G401.6 (cell line): ENCODE results near the gene NRF1.

Experiments
- FAIRE-seq: peaks from 2 replicates; lab custom pipeline; 2012; peaks lifted over from hg19 to GRCh38; lab: Jason Lieb, UNC

The NRF1 gene

DNA sequence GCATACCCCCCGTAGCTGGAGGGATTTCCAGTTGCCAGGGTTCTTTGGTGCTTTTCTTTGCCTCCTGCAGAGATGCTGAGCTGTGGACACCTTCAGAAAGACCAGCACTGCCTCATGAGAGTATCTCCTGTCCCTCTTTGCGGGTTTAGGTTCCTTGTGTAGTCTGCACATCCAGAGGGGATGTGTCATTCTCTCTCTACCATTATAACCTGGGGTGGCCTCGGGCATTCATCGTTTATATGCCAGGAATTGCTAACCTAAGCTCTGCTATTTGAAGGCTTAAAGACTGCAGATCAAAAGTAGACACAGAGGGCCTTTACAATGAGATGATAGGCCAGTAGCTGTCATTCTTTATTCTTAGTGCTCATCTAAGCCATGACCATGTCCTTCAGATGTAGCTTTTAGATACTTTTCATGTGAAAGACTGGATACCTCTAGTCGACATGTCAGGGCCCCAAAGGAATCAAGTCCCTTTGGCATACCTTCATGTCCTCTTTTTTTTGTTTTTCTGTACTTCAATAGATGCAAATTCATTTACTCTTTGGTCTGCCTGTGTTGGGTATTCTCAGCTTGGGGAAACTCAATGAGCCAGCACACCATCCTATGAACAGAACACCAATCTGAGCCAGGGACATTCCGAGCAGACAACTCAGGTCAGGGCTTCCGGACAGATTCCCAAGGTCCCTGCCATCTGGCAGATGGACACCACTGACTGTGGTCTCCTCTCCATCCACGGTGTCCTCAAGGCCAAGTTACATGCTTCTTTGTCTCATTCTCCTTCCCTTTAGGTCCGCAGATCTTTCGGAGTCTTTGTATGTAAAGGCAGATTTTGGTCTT lies 129.3 kb downstream of the NRF1 start:
- no peak for FAIRE-seq

DNA sequence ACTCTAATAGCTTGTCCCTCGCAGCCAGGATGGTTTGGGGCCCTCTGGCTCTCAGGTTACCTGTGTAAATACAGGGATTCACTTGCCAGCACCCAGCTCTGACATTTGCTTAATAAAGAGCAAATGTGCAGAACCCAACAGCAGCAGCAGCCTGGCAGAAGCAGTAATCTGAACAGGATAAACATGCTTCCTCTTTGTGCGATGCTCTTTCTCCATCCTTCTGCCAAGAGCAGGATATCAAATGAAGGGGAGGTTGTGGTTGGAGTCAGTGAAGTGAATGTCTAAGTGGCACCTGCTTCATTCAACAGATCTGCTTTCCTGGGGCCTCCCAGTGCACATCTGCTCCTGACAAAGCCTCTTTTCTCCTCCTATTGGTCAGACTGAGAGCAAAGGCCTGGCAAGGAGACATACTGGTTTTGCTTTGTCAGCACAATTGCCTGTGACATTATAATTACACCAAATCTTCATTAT lies 130.3 kb downstream of the NRF1 start:
- no peak for FAIRE-seq

DNA sequence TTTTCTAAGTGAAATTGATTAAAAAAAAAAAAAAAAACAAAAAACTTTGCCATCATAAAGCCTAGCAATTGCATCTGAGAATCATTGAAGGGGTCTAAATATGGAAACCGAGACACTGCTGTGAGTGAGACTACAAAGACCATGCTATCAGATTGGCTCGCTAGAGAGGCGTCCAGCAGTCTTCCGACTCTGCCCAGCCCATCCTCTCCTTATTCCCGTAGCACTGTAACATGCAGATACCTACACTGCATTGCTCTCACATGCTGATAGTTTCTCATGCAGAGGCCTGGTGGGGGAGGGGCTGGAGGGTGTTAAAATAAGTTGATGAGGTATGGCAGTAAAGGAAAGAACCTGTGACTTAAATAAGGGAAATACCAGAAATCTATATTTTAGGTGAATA lies 130.7 kb downstream of the NRF1 start:
- FAIRE-seq = no peak

GRCh38 chr7:129746857-129747529 lies 135.5 kb downstream of the NRF1 start:
- FAIRE-seq = no peak

DNA sequence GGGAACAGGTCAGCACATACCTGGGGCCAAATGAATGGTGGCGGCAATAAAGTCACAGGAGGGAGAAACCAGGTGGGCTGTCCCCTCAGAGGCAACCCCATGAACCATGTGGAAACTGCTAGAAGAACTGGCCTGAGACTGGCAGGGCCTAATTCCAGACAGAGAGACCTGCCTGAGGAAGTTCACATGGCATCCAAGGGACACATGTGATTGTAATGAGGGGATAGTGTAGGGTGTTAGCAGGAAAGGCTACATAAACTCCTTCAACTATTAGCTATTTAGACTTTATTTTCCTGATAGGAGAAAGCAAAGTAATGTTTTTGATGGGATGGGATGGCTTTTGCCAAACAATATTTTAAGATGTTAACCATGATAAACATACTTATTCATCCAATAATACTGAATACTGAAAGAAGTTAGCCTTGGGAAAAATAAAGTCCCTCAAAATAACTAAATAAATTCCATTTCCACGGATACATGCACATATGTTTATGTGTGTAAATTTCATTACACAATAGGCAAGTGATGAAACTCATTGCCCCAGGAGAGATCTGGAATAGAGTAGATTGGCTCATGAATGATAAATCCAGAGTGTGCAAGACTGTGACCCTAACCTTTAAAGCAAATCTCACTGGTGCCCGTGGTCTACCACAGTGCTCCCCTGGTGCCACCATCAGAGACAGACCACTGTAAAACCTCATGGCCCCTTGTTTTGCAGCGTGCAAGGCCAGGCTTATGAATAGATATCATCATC lies 137.0 kb downstream of the NRF1 start:
- no peak for FAIRE-seq

DNA sequence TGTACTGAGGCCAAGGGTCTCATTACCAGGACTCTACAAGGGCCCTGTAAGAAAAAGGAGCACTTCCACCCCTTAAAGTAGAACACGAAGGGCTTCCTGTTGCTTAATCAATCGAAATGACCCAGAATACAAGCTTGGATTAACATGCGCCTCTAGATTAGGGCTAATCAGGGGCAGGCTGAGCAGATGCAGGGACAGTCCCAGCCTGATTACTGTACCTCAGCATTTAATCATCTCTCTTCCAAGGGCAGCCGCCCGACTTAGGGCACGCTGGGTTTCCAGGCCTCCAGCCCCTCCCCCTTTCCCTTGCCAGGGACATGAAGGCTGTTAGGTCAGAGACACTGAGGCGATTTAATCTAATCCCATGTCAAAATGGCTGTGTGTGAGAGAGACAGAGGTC lies 138.6 kb downstream of the NRF1 start:
- no peak for FAIRE-seq

DNA sequence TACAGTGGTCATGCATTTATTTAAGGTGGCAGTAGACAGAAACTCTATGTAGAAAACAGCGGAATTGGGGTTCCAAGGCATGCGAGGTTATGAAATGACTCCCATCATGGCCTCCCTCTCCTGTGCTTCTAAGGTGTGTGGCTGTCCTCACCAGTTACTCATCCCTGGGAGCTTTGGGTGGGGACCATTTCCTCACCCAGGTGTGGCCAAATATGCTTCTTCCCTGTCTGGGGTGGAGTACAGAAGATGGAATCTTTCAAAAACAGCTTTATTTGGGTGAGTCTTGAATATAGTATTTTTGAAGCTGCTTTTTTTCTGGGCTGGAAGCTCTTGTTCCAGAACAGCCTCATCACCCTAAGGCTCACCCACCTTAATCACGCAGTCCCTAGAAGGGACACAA lies 139.0 kb downstream of the NRF1 start:
- no peak for FAIRE-seq

GRCh38 chr7:129751916-129752315 lies 140.4 kb downstream of the NRF1 start:
- FAIRE-seq = no peak

DNA sequence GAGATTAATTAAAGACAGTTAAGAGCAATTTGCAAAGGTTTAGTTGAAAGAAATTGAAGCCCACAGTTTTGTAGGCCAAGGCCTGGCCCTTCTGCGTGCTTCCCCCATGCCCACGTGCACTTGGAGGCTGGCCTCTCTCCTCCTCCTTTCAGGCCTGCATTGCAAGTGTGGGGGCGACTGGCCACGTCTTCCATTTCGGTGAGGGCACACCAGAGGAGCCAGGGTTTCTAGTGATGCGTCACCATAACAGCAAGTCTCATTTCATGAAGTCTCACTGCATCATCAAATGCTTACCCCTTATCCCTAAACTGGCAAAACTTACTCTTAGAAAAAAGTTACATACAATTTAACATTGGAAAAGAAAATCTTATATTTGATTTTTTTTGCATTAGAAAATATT lies 141.2 kb downstream of the NRF1 start:
- no peak for FAIRE-seq

GRCh38 chr7:129754406-129754805 lies 142.9 kb downstream of the NRF1 start:
- FAIRE-seq = no peak

DNA sequence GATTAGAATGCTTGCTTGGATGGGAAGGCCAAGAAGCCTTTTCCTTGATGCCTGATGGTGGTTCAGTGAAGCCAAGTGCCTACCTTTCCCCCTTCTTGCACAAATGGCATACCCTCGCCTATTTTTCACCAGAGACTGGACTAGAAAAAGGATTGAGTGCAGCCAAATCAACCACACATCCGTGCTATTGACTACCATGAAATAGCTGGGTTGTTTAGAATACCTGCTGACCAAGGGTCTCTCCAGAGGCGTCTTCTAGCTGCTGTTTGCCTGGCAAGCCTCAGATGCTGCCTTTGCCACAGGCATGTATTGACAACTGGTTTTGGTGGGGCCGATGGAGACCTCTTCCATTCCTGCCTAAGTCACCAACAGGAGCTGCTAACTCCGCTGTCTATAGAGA lies 146.5 kb downstream of the NRF1 start:
- FAIRE-seq = no peak

- FAIRE-seq = no peak
These were observed 151.0 kb downstream of the NRF1 start for GRCh38 chr7:129762387-129762969.

DNA sequence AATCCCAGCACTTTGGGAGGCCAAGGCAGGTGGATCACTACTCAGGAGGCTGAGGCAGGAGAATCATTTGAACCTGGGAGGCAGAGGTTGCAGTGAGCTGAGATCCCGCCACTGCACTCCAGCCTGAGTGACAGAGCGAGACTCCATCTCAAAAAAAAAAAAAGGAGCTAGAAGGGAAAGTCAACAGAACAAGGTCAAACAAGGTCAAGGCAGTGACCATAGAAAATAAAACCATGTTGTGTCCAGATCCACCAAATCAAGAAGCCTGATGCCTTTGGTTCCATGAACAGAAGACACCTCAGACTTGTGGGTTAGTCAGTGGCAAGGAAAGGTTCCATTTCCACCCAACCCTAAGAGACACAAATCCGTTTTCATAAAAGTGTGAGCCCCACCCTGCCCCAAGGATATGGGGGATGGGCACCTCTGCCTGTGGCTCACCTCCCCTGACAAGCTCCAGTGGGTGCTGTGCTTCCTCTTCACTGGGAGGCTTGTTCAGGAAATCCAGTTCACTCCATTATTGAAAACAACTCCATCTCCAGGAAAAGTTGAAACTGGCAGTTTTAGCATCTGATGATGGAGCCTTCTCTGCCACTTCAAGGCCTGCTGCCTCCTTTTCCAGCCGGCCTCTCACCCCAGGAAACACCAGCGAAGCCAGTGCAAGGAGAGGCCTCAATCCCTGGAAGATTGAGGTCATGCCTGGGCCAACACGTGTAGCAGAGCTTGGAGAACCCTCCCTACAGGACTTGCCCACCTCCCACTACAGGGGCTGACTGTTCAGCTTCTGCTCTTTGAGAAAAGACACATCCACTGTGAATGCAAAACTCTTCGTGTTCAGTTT lies 152.9 kb downstream of the NRF1 start:
- FAIRE-seq = no peak

- no peak for FAIRE-seq
These were observed 153.8 kb downstream of the NRF1 start for GRCh38 chr7:129765352-129765751.

DNA sequence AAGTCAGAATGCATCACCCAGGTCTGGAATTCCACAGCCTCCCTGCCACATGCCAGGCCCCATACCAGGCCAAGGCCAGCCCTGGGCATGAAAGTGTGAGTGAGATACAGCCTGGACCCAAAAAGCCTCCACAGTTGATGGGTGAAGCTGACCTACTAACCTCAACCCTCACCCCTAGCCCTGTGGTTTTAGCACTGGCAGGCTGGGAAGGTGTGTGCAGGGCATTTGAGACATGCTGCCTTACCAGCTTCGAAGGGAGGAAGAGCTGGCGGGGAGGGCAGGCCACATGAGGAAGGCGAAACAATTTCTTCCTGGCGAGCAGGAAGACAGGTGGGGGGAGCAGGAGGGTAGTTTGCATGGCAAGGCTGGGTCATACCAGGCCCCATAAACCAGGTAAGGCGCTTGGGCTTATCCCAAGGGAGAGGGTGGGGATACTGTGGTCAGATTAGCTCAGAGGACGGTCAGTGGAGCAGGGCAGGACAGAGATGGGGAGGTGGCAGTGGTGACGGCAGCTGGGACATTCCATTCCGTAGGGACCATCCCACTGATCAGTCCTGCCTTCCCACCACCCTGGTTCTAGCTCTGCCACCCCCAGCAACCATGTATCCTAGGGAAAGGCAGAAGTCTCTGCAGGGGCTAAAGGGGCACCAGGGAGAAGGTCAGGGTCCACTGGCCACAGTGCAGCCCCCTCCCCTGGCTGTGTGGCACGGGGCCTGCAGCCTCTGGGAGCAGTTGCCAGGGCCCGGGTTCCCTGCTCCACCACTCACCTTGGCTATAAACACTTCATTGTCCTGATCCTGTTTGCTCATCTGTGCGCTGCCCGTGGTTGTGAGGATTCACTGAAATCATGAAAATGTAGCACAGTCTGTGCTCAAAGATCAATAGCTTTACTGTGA lies 155.8 kb downstream of the NRF1 start:
- no peak for FAIRE-seq

DNA sequence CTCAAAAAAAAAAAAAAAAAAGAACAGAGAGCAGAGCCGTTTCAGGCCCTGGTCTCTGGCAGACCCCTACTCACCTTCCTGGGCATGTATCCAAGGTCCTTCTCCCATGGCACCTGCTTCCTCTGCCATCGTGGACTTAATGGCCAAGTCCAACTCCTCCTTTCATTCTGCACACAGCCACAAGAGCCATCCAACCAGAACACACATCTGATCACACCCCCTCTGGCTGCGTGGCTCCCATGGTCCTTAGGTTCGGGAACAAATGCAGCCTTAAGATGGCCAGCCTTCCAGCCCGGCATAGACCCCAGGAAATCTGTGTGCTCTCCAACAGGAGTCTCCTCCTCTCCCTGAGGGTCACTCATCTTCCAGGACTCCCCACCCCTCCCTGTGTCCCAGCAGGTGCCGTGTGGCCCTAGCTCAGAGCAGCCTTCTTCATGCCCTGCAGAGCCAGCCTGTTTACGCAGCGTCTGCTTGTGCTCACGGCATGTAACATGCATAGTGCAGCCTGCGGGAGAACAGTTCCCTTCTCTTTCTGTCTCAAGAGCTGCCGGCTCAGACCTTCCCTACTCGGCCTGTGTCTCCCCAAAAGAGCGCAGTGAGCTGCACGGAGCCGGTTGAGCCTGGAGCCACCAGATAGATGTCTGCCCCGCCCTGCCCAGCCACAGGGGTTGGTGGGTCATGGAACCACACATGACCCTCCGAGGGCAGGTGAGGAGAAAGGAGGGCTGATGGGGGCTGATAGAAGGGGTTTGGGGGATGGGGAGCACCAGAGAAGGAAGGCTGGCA lies 157.3 kb downstream of the NRF1 start:
- no peak for FAIRE-seq

- FAIRE-seq = no peak
These were observed 157.9 kb downstream of the NRF1 start for GRCh38 chr7:129769400-129769774.

- FAIRE-seq = no peak
These were observed 158.6 kb downstream of the NRF1 start for GRCh38 chr7:129769866-129770808.
